Measurements from ENCODE around the gene TAF3.

The TAF3 gene

GRCh38 chr10:7876541-7877127 lies 58.3 kb downstream of the TAF3 start:
- H3K27ac Mint-ChIP-seq = no peak overlapping the region
- no peak for DNase-seq
- no peaks in the 10 kb centered on the region for H3K9me3 Mint-ChIP-seq
- CTCF ChIA-PET = no interaction called here
- no peak overlapping the region for H3K4me3 Mint-ChIP-seq
- H3K4me1 Mint-ChIP-seq = peaks cover 3% of the 10 kb centered on the region
- no peaks in the 10 kb centered on the region for H3K27me3 Mint-ChIP-seq
- H3K36me3 Mint-ChIP-seq = no peaks in the 10 kb centered on the region

- no peaks in the 10 kb centered on the region for H3K9me3 Mint-ChIP-seq
- no peak overlapping the region for H3K4me3 Mint-ChIP-seq
- no peaks in the 10 kb centered on the region for H3K27me3 Mint-ChIP-seq
- H3K4me1 Mint-ChIP-seq = no peaks in the 10 kb centered on the region
- H3K27ac Mint-ChIP-seq = no peak overlapping the region
- no peak for DNase-seq
- CTCF ChIA-PET = interaction anchor here (0.6 kb wide), 1 partner anchor 651 kb away, joined by 3 read pairs; no protein-coding TSS in a partner anchor
- no peaks in the 10 kb centered on the region for H3K36me3 Mint-ChIP-seq
These were observed 62.8 kb downstream of the TAF3 start for GRCh38 chr10:7881119-7881518.

- no peak overlapping the region for H3K27ac Mint-ChIP-seq
- no peak for DNase-seq
- H3K4me1 Mint-ChIP-seq = peaks cover 8% of the 10 kb centered on the region
- H3K27me3 Mint-ChIP-seq = no peaks in the 10 kb centered on the region
- H3K9me3 Mint-ChIP-seq = no peaks in the 10 kb centered on the region
- no peaks in the 10 kb centered on the region for H3K36me3 Mint-ChIP-seq
- CTCF ChIA-PET = interaction anchor here (1.1 kb wide), 1 partner anchor 12 kb away, joined by 3 read pairs; no protein-coding TSS in a partner anchor
- H3K4me3 Mint-ChIP-seq = no peak overlapping the region
These were observed 67.8 kb downstream of the TAF3 start for GRCh38 chr10:7886056-7886455.

GRCh38 chr10:7887174-7887816 lies 69.0 kb downstream of the TAF3 start:
- Mint-ChIP-seq H3K27me3 (no peaks in the 10 kb centered on the region), H3K4me1 (peaks cover 8% of the 10 kb centered on the region), H3K27ac (no peak overlapping the region), H3K9me3 (no peaks in the 10 kb centered on the region), H3K36me3 (no peaks in the 10 kb centered on the region), H3K4me3 (no peak overlapping the region)
- CTCF ChIA-PET = no interaction called here
- DNase-seq = no peak

GRCh38 chr10:7889947-7890542 lies 71.7 kb downstream of the TAF3 start:
- no peaks in the 10 kb centered on the region for H3K27me3 Mint-ChIP-seq
- CTCF ChIA-PET = interaction anchor here (0.9 kb wide), 1 partner anchor 18 kb away, joined by 3 read pairs; no protein-coding TSS in a partner anchor
- peaks cover 8% of the 10 kb centered on the region for H3K4me1 Mint-ChIP-seq

GRCh38 chr10:7890781-7891180 lies 72.5 kb downstream of the TAF3 start:
- CTCF ChIA-PET = interaction anchor here (0.9 kb wide), 1 partner anchor 19 kb away, joined by 3 read pairs; no protein-coding TSS in a partner anchor
- H3K36me3 Mint-ChIP-seq = no peaks in the 10 kb centered on the region
- H3K4me1 Mint-ChIP-seq = peaks cover 8% of the 10 kb centered on the region
- no peak overlapping the region for H3K27ac Mint-ChIP-seq
- H3K27me3 Mint-ChIP-seq = no peaks in the 10 kb centered on the region
- no peak overlapping the region for H3K4me3 Mint-ChIP-seq
- no peaks in the 10 kb centered on the region for H3K9me3 Mint-ChIP-seq
- DNase-seq = no peak

More at GRCh38 chr10:7889947-7890542, 71.7 kb downstream of the TAF3 start:
- DNase-seq = no peak
- Mint-ChIP-seq H3K27ac (no peak overlapping the region), H3K9me3 (no peaks in the 10 kb centered on the region), H3K4me3 (no peak overlapping the region), H3K36me3 (no peaks in the 10 kb centered on the region)

- no peak for DNase-seq
- no peaks in the 10 kb centered on the region for H3K9me3 Mint-ChIP-seq
- CTCF ChIA-PET = no interaction called here
These were observed 73.3 kb downstream of the TAF3 start for GRCh38 chr10:7891634-7892033.

GRCh38 chr10:7892146-7892545 lies 73.8 kb downstream of the TAF3 start:
- Mint-ChIP-seq H3K9me3 (no peaks in the 10 kb centered on the region), H3K27ac (no peak overlapping the region), H3K36me3 (peaks cover 8% of the 10 kb centered on the region), H3K4me1 (peaks cover 8% of the 10 kb centered on the region), H3K27me3 (no peaks in the 10 kb centered on the region), H3K4me3 (no peak overlapping the region)
- CTCF ChIA-PET = no interaction called here
- no peak for DNase-seq

More at GRCh38 chr10:7891634-7892033, 73.3 kb downstream of the TAF3 start:
- H3K4me1 Mint-ChIP-seq = peaks cover 8% of the 10 kb centered on the region
- H3K27ac Mint-ChIP-seq = no peak overlapping the region
- no peaks in the 10 kb centered on the region for H3K27me3 Mint-ChIP-seq
- no peak overlapping the region for H3K4me3 Mint-ChIP-seq
- peaks cover 3% of the 10 kb centered on the region for H3K36me3 Mint-ChIP-seq

GRCh38 chr10:7895699-7896090 lies 77.4 kb downstream of the TAF3 start:
- no peaks in the 10 kb centered on the region for H3K9me3 Mint-ChIP-seq
- CTCF ChIA-PET = no interaction called here
- no peak for DNase-seq
- H3K4me3 Mint-ChIP-seq = no peak overlapping the region
- H3K27me3 Mint-ChIP-seq = no peaks in the 10 kb centered on the region
- H3K27ac Mint-ChIP-seq = no peak overlapping the region
- H3K4me1 Mint-ChIP-seq = peaks cover 11% of the 10 kb centered on the region
- H3K36me3 Mint-ChIP-seq = peaks cover 23% of the 10 kb centered on the region

GRCh38 chr10:7896297-7896696 lies 78.0 kb downstream of the TAF3 start:
- no peak for DNase-seq
- H3K4me3 Mint-ChIP-seq = no peak overlapping the region
- H3K27me3 Mint-ChIP-seq = no peaks in the 10 kb centered on the region
- peaks cover 9% of the 10 kb centered on the region for H3K4me1 Mint-ChIP-seq
- H3K27ac Mint-ChIP-seq = no peak overlapping the region
- peaks cover 23% of the 10 kb centered on the region for H3K36me3 Mint-ChIP-seq
- no peaks in the 10 kb centered on the region for H3K9me3 Mint-ChIP-seq
- CTCF ChIA-PET = no interaction called here

- DNase-seq = no peak
- Mint-ChIP-seq H3K27ac (no peak overlapping the region), H3K27me3 (no peaks in the 10 kb centered on the region), H3K9me3 (no peaks in the 10 kb centered on the region), H3K4me3 (no peak overlapping the region), H3K4me1 (peaks cover 9% of the 10 kb centered on the region), H3K36me3 (peaks cover 23% of the 10 kb centered on the region)
- CTCF ChIA-PET = no interaction called here
These were observed 83.0 kb downstream of the TAF3 start for GRCh38 chr10:7901256-7901655.

- CTCF ChIA-PET = no interaction called here
- no peak for DNase-seq
- Mint-ChIP-seq H3K27ac (no peak overlapping the region), H3K4me1 (peaks cover 9% of the 10 kb centered on the region), H3K9me3 (no peaks in the 10 kb centered on the region), H3K27me3 (no peaks in the 10 kb centered on the region), H3K4me3 (no peak overlapping the region), H3K36me3 (peaks cover 15% of the 10 kb centered on the region)
These were observed 84.1 kb downstream of the TAF3 start for GRCh38 chr10:7902413-7902812.

GRCh38 chr10:7903851-7904250 lies 85.5 kb downstream of the TAF3 start:
- H3K9me3 Mint-ChIP-seq = no peaks in the 10 kb centered on the region
- no peak overlapping the region for H3K27ac Mint-ChIP-seq
- peaks cover 8% of the 10 kb centered on the region for H3K36me3 Mint-ChIP-seq
- DNase-seq = no peak
- H3K4me3 Mint-ChIP-seq = no peak overlapping the region
- CTCF ChIA-PET = no interaction called here
- H3K4me1 Mint-ChIP-seq = peaks cover 7% of the 10 kb centered on the region
- H3K27me3 Mint-ChIP-seq = no peaks in the 10 kb centered on the region

GRCh38 chr10:7906128-7906527 lies 87.8 kb downstream of the TAF3 start:
- Mint-ChIP-seq H3K4me1 (peaks cover 2% of the 10 kb centered on the region), H3K9me3 (no peaks in the 10 kb centered on the region), H3K27me3 (no peaks in the 10 kb centered on the region), H3K4me3 (no peak overlapping the region), H3K36me3 (no peaks in the 10 kb centered on the region), H3K27ac (no peak overlapping the region)
- CTCF ChIA-PET = no interaction called here
- no peak for DNase-seq

Measured in activated naive CD4-positive, alpha-beta T cell treated with anti-CD3 and anti-CD28 coated beads, Interleukin-2, amount 10 ng/mL, durations not matched to agents 7 days and 5 days (primary cell).